IMR-90 (cell line): ENCODE results near the gene MYOZ3.

Experiments
- CHD1 ChIP-seq: IDR thresholded peaks from 2 replicates; pipeline ENCODE4 v1.6.1; 2012; ENCODE audit warnings: low read depth, low read length, improper control_type of control experiment
- FOS ChIP-seq: fragments of 150-350 bp; IDR thresholded peaks from 2 replicates; pipeline ENCODE4 v1.6.1; 2016; ENCODE audit warnings: low read depth, low read length
- MAFK ChIP-seq: IDR thresholded peaks from 2 replicates; pipeline ENCODE4 v1.6.1; 2012; ENCODE audit warnings: low read depth, low read length, improper control_type of control experiment
- POLR2A ChIP-seq: IDR thresholded peaks from 2 replicates; pipeline ENCODE4 v1.6.1; 2012; ENCODE audit warnings: mild to moderate bottlenecking, low read depth, low read length
- RCOR1 ChIP-seq: IDR thresholded peaks from 2 replicates; pipeline ENCODE4 v1.6.1; 2012; ENCODE audit warnings: mild to moderate bottlenecking, low read length, improper control_type of control experiment; ENCODE audit not compliant: insufficient replicate concordance
- RFX5 ChIP-seq: IDR thresholded peaks from 2 replicates; pipeline ENCODE4 v1.8.0; 2012; ENCODE audit warnings: low read depth, mild to moderate bottlenecking, low read length, moderate library complexity
- SMC3 ChIP-seq: fragments of 150-350 bp; IDR thresholded peaks from 2 replicates; pipeline ENCODE4 v1.6.1; 2016; ENCODE audit warnings: low read depth, mild to moderate bottlenecking, antibody characterized with exemption, low read length, moderate library complexity
- TF ChIP-seq, protein P1 (sequence below): conservative IDR thresholded peaks from 2 replicates; pipeline ENCODE4 v1.5.1; 2012; ENCODE audit warnings: mild to moderate bottlenecking, low read depth, low read length, improper control_type of control experiment
- TF ChIP-seq, protein P2 (sequence below): fragments of 150-350 bp; IDR thresholded peaks from 2 replicates; pipeline ENCODE4 v1.6.1; 2017; ENCODE audit warnings: mild to moderate bottlenecking, antibody characterized with exemption, low read length, low read depth

DNA sequence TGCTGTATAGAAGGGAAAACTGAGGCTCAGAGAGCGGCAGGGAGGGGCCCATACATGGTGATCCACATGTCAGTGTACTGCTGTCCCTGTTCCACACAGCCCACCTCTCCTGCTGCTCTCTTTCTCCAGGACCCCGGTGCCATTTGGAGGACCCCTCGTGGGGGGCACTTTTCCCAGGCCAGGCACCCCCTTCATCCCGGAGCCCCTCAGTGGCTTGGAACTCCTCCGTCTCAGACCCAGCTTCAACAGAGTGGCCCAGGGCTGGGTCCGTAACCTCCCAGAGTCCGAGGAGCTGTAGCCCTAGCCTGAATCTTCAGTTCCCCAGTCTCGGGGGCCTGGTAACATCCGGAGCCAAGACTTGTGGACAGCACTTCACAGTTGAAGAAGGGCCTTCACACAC, 15.5 kb downstream of the MYOZ3 start:
- TF ChIP-seq CHD1, result no peak
- TF ChIP-seq, protein P1, sequence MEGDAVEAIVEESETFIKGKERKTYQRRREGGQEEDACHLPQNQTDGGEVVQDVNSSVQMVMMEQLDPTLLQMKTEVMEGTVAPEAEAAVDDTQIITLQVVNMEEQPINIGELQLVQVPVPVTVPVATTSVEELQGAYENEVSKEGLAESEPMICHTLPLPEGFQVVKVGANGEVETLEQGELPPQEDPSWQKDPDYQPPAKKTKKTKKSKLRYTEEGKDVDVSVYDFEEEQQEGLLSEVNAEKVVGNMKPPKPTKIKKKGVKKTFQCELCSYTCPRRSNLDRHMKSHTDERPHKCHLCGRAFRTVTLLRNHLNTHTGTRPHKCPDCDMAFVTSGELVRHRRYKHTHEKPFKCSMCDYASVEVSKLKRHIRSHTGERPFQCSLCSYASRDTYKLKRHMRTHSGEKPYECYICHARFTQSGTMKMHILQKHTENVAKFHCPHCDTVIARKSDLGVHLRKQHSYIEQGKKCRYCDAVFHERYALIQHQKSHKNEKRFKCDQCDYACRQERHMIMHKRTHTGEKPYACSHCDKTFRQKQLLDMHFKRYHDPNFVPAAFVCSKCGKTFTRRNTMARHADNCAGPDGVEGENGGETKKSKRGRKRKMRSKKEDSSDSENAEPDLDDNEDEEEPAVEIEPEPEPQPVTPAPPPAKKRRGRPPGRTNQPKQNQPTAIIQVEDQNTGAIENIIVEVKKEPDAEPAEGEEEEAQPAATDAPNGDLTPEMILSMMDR, result no peak
- no peak for TF ChIP-seq POLR2A
- TF ChIP-seq MAFK, result no peak
- TF ChIP-seq, protein P2, sequence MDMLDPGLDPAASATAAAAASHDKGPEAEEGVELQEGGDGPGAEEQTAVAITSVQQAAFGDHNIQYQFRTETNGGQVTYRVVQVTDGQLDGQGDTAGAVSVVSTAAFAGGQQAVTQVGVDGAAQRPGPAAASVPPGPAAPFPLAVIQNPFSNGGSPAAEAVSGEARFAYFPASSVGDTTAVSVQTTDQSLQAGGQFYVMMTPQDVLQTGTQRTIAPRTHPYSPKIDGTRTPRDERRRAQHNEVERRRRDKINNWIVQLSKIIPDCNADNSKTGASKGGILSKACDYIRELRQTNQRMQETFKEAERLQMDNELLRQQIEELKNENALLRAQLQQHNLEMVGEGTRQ, result no peak
- TF ChIP-seq RCOR1, result no peak
- TF ChIP-seq SMC3, result no peak
- TF ChIP-seq RFX5, result no peak
- TF ChIP-seq FOS, result no peak
